ENCODE results near the gene PAPPA.

- TF ChIP-seq CTCF (IDR thresholded peaks at IDR 0.05), result no peak
- no peak for TF ChIP-seq RCOR1 (IDR thresholded peaks at IDR 0.05; ENCODE audit: low read length)
- TF ChIP-seq RFX5 (IDR thresholded peaks at IDR 0.05; ENCODE audit: low read length), result no peak
- no peak for TF ChIP-seq MXI1 (IDR thresholded peaks at IDR 0.05; ENCODE audit: low read depth, low read length)
- TF ChIP-seq TAF1 (IDR thresholded peaks at IDR 0.05; ENCODE audit: borderline replicate concordance, low read depth, low read length), result no peak
- TF ChIP-seq POLR2AphosphoS5 (IDR thresholded peaks at IDR 0.05; ENCODE audit: low read depth, low read length), result no peak
Observed at GRCh38 chr9:116435706-116436105, 282.1 kb downstream of the PAPPA start.
